Ovary (tissue), 9 donors: ENCODE measurements around the gene LARGE2. TPM values are rescaled to one million over a fixed set of nuclear protein-coding genes. Genes with fewer than 3 reads are reported as not detected.

Source experiments
- DNase-seq, 5 donors: peaks; one replicate each; pipeline ENCODE4 v3.0.0-alpha.2; 2019 to 2020
- H3K27ac ChIP-seq, 2 donors: fragments of 200-600 bp; one replicate each; pipeline versions ENCODE4 v1.5.1 to v1.8.0; 2019 to 2022
- H3K27me3 ChIP-seq: fragments of 200-600 bp; one replicate; pipeline ENCODE4 v1.8.0; 2022
- H3K36me3 ChIP-seq: fragments of 200-600 bp; sonication (generic); one replicate; pipeline ENCODE4 v1.5.1; 2019
- H3K4me1 ChIP-seq: one replicate; pipeline ENCODE4 v1.8.1; 2013; ENCODE audit warnings: mild to moderate bottlenecking, moderate library complexity; ENCODE audit not compliant: insufficient read depth
- H3K4me3 ChIP-seq: fragments of 200-600 bp; sonication (generic); one replicate; pipeline ENCODE4 v1.5.1; 2017
- H3K9me3 ChIP-seq, 2 donors: fragments of 200-600 bp in 1 of 2; sonication (generic) in 1 of 2; one replicate each; pipeline versions ENCODE4 v1.5.1 to v1.8.1; 2013 to 2019; ENCODE audit warnings: mild to moderate bottlenecking in 1 of 2, moderate library complexity in 1 of 2
- EP300 ChIP-seq: sonication (generic); formaldehyde crosslinking; IDR thresholded peaks from one replicate; pipeline ENCODE4 v1.6.1; 2017; ENCODE audit warnings: antibody characterized with exemption
- POLR2A ChIP-seq: fragments of 450-650 bp; IDR thresholded peaks from one replicate; pipeline ENCODE4 v1.6.1; 2017; ENCODE audit warnings: antibody characterized with exemption, mild to moderate bottlenecking, moderate library complexity
- WGBS, 3 donors: extraction: QIAGEN DNeasy Blood & Tissue Kit in 1 of 3; methylation state at CpG; one replicate each; pipeline versions ENCODE4 v1.1.5 to v1.1.7; 2013 to 2017; 5-methylcytosine and 5-hydroxymethylcytosine counted together
- intact Hi-C, 4 donors: fragments of 100-400 bp; cut with DNase I; formaldehyde crosslinking; loops; one replicate each; pipeline versions ENCODE4 v1.11.0 to v1.15.1; 2022 to 2023
- polyA plus RNA-seq, 2 donors: library from polyadenylated mRNA; stranded (reverse); fragments of 200-250 nt in 1 of 2; fragments of 350-450 nt in 1 of 2; fragmentation: Illumina TruSeq in 1 of 2; extraction: RNeasy Lipid Tissue Mini Kit (QIAGEN cat#74804) in 1 of 2; gene quantifications; one replicate each; pipeline ENCODE4 v1.2.3, GENCODE V29; 2013 to 2014
- total RNA-seq, 7 donors: library from RNA; depleted of rRNA in 2 of 7; stranded (reverse); fragments of >200 nt in 2 of 7; fragmentation: NEBNext Ultra II Directional in 3 of 7; extraction: Animal tissue kit (Norgen Biotek cat#: 25700) in 3 of 7; gene quantifications; one replicate each; pipeline versions ENCODE4 v1.1.0 to v1.2.4, GENCODE V29; 2016 to 2023
- TF ChIP-seq, protein P1 (sequence below), 3 donors: fragments of 450-650 bp in 2 of 3; fragments of 200-600 bp in 1 of 3; IDR thresholded peaks; one replicate each; pipeline versions ENCODE4 v1.5.1 to v1.8.0; 2016 to 2022; ENCODE audit warnings: antibody characterized with exemption in 3 of 3, mild to moderate bottlenecking in 1 of 3
- donor health status: DM: no; HTN: no; CAD: no; lungs with moderate emphysema.
- donor health status: DM: no; HTN: no; CAD: no.
- donor health status: Bipolar disorder and iron deficiency.
- donor health status: DM: yes; HTN: yes; CAD: no.
- donor health status: DM: no; HTN: no; CAD: no.
- donor health status: DM: yes; HTN: yes; CAD: no.

The LARGE2 gene
- total and polyA plus RNA-seq, 9 donors = 0.42 to 8.0 (median 3.2) TPM

DNA sequence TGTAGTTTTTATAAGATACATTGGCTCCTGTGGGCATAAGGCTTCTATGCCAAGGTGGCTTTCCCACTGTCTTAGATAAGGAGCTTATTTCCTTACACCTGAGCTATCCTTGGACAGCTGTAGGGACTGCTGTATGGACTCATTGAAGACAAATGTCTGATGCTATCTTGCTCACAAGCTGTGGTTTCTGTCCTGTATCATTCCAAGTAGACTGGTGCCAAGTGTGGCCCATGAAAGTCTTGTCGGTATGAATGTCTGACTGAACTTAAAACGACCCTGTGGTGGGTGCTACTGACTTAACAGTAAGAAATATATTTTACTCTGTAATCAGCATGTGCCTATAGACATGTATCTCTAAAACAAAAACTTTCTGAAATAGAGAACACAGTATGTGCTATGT, 45.0 kb downstream of the LARGE2 start:
- intact Hi-C loops = loop anchor here in 3 of 4 donors (5.0 to 10.0 kb wide), 5 partner anchors 35 to 337 kb away; no protein-coding TSS in a partner anchor
- DNase-seq = no peak
- no peaks in the 10 kb centered on the region for H3K27me3 ChIP-seq
- H3K9me3 ChIP-seq = no peaks in the 10 kb centered on the region
- no peaks in the 10 kb centered on the region for H3K4me1 ChIP-seq
- no peak for TF ChIP-seq POLR2A
- TF ChIP-seq, protein P1, sequence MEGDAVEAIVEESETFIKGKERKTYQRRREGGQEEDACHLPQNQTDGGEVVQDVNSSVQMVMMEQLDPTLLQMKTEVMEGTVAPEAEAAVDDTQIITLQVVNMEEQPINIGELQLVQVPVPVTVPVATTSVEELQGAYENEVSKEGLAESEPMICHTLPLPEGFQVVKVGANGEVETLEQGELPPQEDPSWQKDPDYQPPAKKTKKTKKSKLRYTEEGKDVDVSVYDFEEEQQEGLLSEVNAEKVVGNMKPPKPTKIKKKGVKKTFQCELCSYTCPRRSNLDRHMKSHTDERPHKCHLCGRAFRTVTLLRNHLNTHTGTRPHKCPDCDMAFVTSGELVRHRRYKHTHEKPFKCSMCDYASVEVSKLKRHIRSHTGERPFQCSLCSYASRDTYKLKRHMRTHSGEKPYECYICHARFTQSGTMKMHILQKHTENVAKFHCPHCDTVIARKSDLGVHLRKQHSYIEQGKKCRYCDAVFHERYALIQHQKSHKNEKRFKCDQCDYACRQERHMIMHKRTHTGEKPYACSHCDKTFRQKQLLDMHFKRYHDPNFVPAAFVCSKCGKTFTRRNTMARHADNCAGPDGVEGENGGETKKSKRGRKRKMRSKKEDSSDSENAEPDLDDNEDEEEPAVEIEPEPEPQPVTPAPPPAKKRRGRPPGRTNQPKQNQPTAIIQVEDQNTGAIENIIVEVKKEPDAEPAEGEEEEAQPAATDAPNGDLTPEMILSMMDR (IDR thresholded peaks at IDR 0.05) = no peak
- no peak for TF ChIP-seq EP300
- no peaks in the 10 kb centered on the region for H3K36me3 ChIP-seq
- no peak overlapping the region for H3K27ac ChIP-seq
- WGBS, 3 donors = 57 to 75% (median 73%) methylated on average over 2 of the region's 2 CpGs
- no peak overlapping the region for H3K4me3 ChIP-seq

DNA sequence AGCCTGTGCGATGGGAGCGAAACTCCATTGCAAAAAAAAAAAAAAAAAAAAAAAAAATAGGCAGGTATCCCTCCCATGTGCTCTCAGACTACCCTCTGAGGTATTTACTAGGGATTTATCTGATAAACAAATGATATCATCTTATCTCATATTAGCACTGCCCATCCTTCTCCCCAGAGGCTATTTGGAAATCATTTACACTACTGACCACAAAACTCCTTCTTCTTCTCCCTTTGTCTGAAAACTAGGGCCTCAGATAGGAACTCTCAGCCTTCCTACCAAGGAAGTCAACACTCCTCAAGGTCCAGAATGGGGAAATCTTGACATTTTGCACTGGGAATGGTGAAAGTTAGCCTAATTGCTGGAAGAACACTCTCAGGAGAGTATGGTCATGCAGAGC, 46.4 kb downstream of the LARGE2 start:
- Histone ChIP-seq H3K27me3 (no peaks in the 10 kb centered on the region), H3K27ac (no peak overlapping the region), H3K9me3 (no peaks in the 10 kb centered on the region), H3K4me1 (no peaks in the 10 kb centered on the region), H3K4me3 (no peak overlapping the region), H3K36me3 (no peaks in the 10 kb centered on the region)
- DNase-seq = no peak
- intact Hi-C loops = loop anchor here in 3 of 4 donors (5.0 to 10.0 kb wide), 5 partner anchors 33 to 336 kb away; no protein-coding TSS in a partner anchor
- 96% methylated on average over 2 of the region's 2 CpGs for WGBS, 3 donors
- TF ChIP-seq EP300 = no peak
- no peak for TF ChIP-seq POLR2A
- TF ChIP-seq, protein P1 (IDR thresholded peaks at IDR 0.05) = no peak

DNA sequence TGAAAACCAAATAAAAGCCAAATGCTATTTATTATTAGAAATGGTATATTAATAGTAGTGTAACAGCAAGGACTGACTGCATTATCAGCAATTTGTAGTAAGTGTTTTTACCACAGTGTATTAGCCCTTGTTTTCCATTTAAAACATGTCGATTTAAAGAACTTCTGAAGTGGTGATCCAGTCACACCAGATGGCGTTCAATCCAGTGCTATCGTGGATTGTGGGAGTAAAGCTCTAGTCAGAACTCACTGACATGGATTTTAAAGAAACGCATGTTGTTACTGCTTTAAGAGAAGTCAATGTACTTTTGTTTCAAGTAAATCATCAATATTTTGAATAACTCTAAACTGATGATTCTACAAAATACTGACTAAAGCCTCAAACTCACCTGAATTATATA, 51.1 kb downstream of the LARGE2 start:
- H3K36me3 ChIP-seq = no peaks in the 10 kb centered on the region
- TF ChIP-seq EP300 (no peak), POLR2A (no peak)
- TF ChIP-seq, protein P1 (IDR thresholded peaks at IDR 0.05) = no peak
- H3K4me1 ChIP-seq = no peaks in the 10 kb centered on the region
- 18 to 34% (median 22%) methylated on average over 4 of the region's 4 CpGs for WGBS, 3 donors
- H3K4me3 ChIP-seq = no peak overlapping the region
- H3K27me3 ChIP-seq = no peaks in the 10 kb centered on the region
- H3K27ac ChIP-seq = no peak overlapping the region
- intact Hi-C loops = no loop called here
- no peaks in the 10 kb centered on the region for H3K9me3 ChIP-seq
- no peak for DNase-seq

DNA sequence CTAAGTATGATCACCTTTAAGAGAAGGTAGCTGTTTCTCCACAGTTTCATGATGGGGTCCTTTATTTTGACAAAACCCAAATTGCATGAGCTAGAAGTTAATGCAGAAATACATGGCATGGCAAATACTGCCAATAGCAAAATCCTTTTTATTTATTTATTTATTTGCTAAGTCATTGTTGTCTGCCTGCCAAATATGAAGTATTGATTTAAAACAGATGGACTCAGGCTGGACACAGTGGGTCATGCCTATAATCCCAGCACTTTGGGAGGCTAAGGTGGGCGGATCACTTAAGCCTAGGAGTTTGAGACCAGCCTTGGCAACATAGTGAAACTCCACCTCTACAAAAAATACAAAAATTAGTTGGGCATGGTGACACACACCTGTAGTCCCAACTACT, 52.4 kb downstream of the LARGE2 start:
- TF ChIP-seq POLR2A = no peak
- TF ChIP-seq, protein P1 (IDR thresholded peaks at IDR 0.05) = no peak
- no peak for TF ChIP-seq EP300
- no peaks in the 10 kb centered on the region for H3K9me3 ChIP-seq
- no peaks in the 10 kb centered on the region for H3K36me3 ChIP-seq
- no peak overlapping the region for H3K4me3 ChIP-seq
- no peak overlapping the region for H3K27ac ChIP-seq
- H3K27me3 ChIP-seq = no peaks in the 10 kb centered on the region
- no peak for DNase-seq
- H3K4me1 ChIP-seq = no peaks in the 10 kb centered on the region
- intact Hi-C loops = no loop called here
- 88 to 97% (median 92%) methylated on average over 1 of the region's 1 CpG for WGBS, 3 donors

Other genes starting within 250 kb of the LARGE2 start
- gene SLC35C1, start 117.5 kb upstream of the LARGE2 start, total RNA-seq = 10 to 100 TPM in 4 of 7 donors, 1 to 10 TPM in 3; 6.1 to 13.8 (median 10.7) TPM
- 1 to 10 TPM; 5.9 to 8.4 TPM for gene SLC35C1, start 117.5 kb upstream of the LARGE2 start, polyA plus RNA-seq
- gene CRY2, start 75.2 kb upstream of the LARGE2 start, total RNA-seq = 10 to 100 TPM; 44.8 to 94.2 (median 70.8) TPM
- gene CRY2, start 75.2 kb upstream of the LARGE2 start, polyA plus RNA-seq = 10 to 100 TPM; 37.2 to 38.0 TPM
- gene MAPK8IP1, start 37.0 kb upstream of the LARGE2 start, total RNA-seq = 10 to 100 TPM in 6 of 7 donors, 1 to 10 TPM in 1; 9.9 to 24.1 (median 15.2) TPM
- 1 to 10 TPM; 3.7 to 8.0 TPM for gene MAPK8IP1, start 37.0 kb upstream of the LARGE2 start, polyA plus RNA-seq
- gene FREY1, start 15.4 kb upstream of the LARGE2 start, total RNA-seq = 1 to 10 TPM in 1 of 7 donors, under 1 TPM in 5, not detected in 1; 0.48 to 1.6 (median 0.67) TPM
- under 1 TPM in 1 of 2 donors, not detected in 1; 0.23 TPM for gene FREY1, start 15.4 kb upstream of the LARGE2 start, polyA plus RNA-seq
- 10 to 100 TPM; 18.7 to 31.7 (median 26.5) TPM for gene PEX16, start 4.8 kb upstream of the LARGE2 start, total RNA-seq
- 10 to 100 TPM in 1 of 2 donors, 1 to 10 TPM in 1; 2.9 to 30.0 TPM for gene PEX16, start 4.8 kb upstream of the LARGE2 start, polyA plus RNA-seq
- gene PHF21A, start 198.8 kb downstream of the LARGE2 start, total RNA-seq = 10 to 100 TPM; 20.6 to 76.0 (median 60.7) TPM
- 10 to 100 TPM; 29.0 to 42.9 TPM for gene PHF21A, start 198.8 kb downstream of the LARGE2 start, polyA plus RNA-seq